HepG2 (cell line): ENCODE results near the gene TMEM129. TPM values are rescaled to one million over a fixed set of nuclear protein-coding genes. Genes with fewer than 3 reads are reported as not detected.

Experiments
- BRD4 ChIP-seq: sonication (generic); formaldehyde crosslinking; IDR thresholded peaks from 2 replicates; pipeline ENCODE4 v1.4.0; 2020; ENCODE audit warnings: missing genetic modification reagents
- BRF2 ChIP-seq: sonication (generic); formaldehyde crosslinking; IDR thresholded peaks from 2 replicates; pipeline ENCODE4 v1.8.1; 2022; ENCODE audit warnings: mild to moderate bottlenecking, missing genetic modification reagents
- EED ChIP-seq: sonication (generic); formaldehyde crosslinking; IDR thresholded peaks from 2 replicates; pipeline ENCODE4 v1.5.0; 2020; ENCODE audit warnings: mild to moderate bottlenecking, missing genetic modification reagents
- KDM4B ChIP-seq: sonication (generic); formaldehyde crosslinking; IDR thresholded peaks from 2 replicates; pipeline ENCODE4 v1.4.0; 2020; ENCODE audit warnings: missing genetic modification reagents
- MTERF4 ChIP-seq: sonication (generic); formaldehyde crosslinking; IDR thresholded peaks from 2 replicates; pipeline ENCODE4 v1.8.0; 2023; ENCODE audit warnings: mild to moderate bottlenecking, missing genetic modification reagents
- NFE2L1 ChIP-seq: sonication (generic); formaldehyde crosslinking; IDR thresholded peaks from 2 replicates; pipeline ENCODE4 v1.4.0; 2020; ENCODE audit warnings: missing genetic modification reagents, mild to moderate bottlenecking, borderline replicate concordance
- NKX3-1 ChIP-seq: sonication (generic); formaldehyde crosslinking; IDR thresholded peaks from 2 replicates; pipeline ENCODE4 v1.5.0; 2020; ENCODE audit warnings: missing genetic modification reagents
- PRPF4 ChIP-seq: fragments of 200-400 bp; formaldehyde crosslinking; IDR thresholded peaks from 2 replicates; pipeline ENCODE4 v1.6.1; 2016; ENCODE audit warnings: low read length, low read depth; ENCODE audit not compliant: poor library complexity, severe bottlenecking
- RBAK ChIP-seq: sonication (generic); formaldehyde crosslinking; IDR thresholded peaks from 2 replicates; pipeline ENCODE4 v1.5.1; 2020; ENCODE audit warnings: mild to moderate bottlenecking, missing genetic modification reagents
- TAF15 ChIP-seq: fragments of 200-400 bp; formaldehyde crosslinking; IDR thresholded peaks from one replicate; pipeline ENCODE4 v1.6.1; 2018; ENCODE audit warnings: mild to moderate bottlenecking, low read depth, low read length; ENCODE audit not compliant: poor library complexity, severe bottlenecking
- USF2 ChIP-seq, 2 experiments: sonication (generic) in 1 of 2; formaldehyde crosslinking in 1 of 2; IDR thresholded peaks; 2 replicates each; pipeline versions ENCODE4 v1.5.1 to v1.6.1; 2011 to 2020; ENCODE audit warnings: borderline replicate concordance in 1 of 2, low read depth in 1 of 2, low read length in 1 of 2, mild to moderate bottlenecking in 1 of 2, missing genetic modification reagents in 1 of 2, moderate library complexity in 1 of 2
- ZEB1 ChIP-seq: IDR thresholded peaks from 2 replicates; pipeline ENCODE4 v1.6.1; 2012; ENCODE audit warnings: mild to moderate bottlenecking, low read depth, inconsistent platforms; ENCODE audit not compliant: insufficient replicate concordance
- ZFP62 ChIP-seq: sonication (generic); formaldehyde crosslinking; IDR thresholded peaks from 2 replicates; pipeline ENCODE4 v1.4.0; 2020; ENCODE audit warnings: missing genetic modification reagents
- ZIK1 ChIP-seq: sonication (generic); formaldehyde crosslinking; IDR thresholded peaks from 2 replicates; pipeline ENCODE4 v1.5.0; 2020; ENCODE audit warnings: mild to moderate bottlenecking, low read depth, missing genetic modification reagents, borderline replicate concordance
- ZNF17 ChIP-seq: sonication (generic); formaldehyde crosslinking; IDR thresholded peaks from 2 replicates; pipeline ENCODE4 v1.5.0; 2020; ENCODE audit warnings: mild to moderate bottlenecking, missing genetic modification reagents
- ZNF260 ChIP-seq: sonication (generic); formaldehyde crosslinking; IDR thresholded peaks from 2 replicates; pipeline ENCODE4 v1.4.0; 2020; ENCODE audit warnings: missing genetic modification reagents, low read depth, mild to moderate bottlenecking, borderline replicate concordance
- ZNF574 ChIP-seq: sonication (generic); formaldehyde crosslinking; IDR thresholded peaks from 2 replicates; pipeline ENCODE4 v1.4.0; 2020; ENCODE audit warnings: missing genetic modification reagents
- ZNF597 ChIP-seq: sonication (generic); formaldehyde crosslinking; IDR thresholded peaks from 2 replicates; pipeline ENCODE4 v1.5.0; 2020; ENCODE audit warnings: missing genetic modification reagents
- ZNF781 ChIP-seq: sonication (generic); formaldehyde crosslinking; IDR thresholded peaks from 2 replicates; pipeline ENCODE4 v1.5.1; 2020; ENCODE audit warnings: borderline replicate concordance, mild to moderate bottlenecking, missing genetic modification reagents; ENCODE audit errors: not compliant biosample characterization
- ZNF879 ChIP-seq: sonication (generic); formaldehyde crosslinking; IDR thresholded peaks from 2 replicates; pipeline ENCODE4 v1.8.1; 2023; ENCODE audit warnings: missing genetic modification reagents
- ZSCAN21 ChIP-seq: sonication (generic); formaldehyde crosslinking; IDR thresholded peaks from 2 replicates; pipeline ENCODE4 v1.8.0; 2022; ENCODE audit warnings: mild to moderate bottlenecking, missing genetic modification reagents, moderate library complexity, borderline replicate concordance
- polyA plus RNA-seq, 8 experiments: library from polyadenylated mRNA; depleted of rRNA in 3 of 8; stranded (reverse) in 7 of 8; unstranded in 1 of 8; fragments of >200 nt; fragmentation: Illumina TruSeq in 4 of 8; extraction: Trizol in 4 of 8; gene quantifications; 2 replicates each; pipeline versions ENCODE4 v1.2.1 to v1.2.3, GENCODE V29; 2011 to 2016; ENCODE audit warnings: low read depth in 4 of 8, missing spikeins in 1 of 8, mixed read lengths in 1 of 8; ENCODE audit not compliant: insufficient read depth in 1 of 8
- total RNA-seq, 5 experiments: library from RNA; depleted of rRNA; stranded (reverse); fragments of >200 nt; fragmentation: Illumina TruSeq; extraction: Trizol; gene quantifications; 2 replicates each; pipeline ENCODE4 v1.2.3, GENCODE V29; 2016; ENCODE audit warnings: low read depth in 1 of 5

Gene TMEM129
- total and polyA plus RNA-seq, 2 of the 13 experiments (the other 11 are each of a cell fraction or from before 2014, with no cell fraction given) = 19.0 to 25.8 TPM

GRCh38 chr4:1721003-1721665, at the start of gene TMEM129, which contains the start of gene TACC3 (continued):
- no peak for TF ChIP-seq ZIK1
- no peak for TF ChIP-seq NKX3-1 (CRISPR knock-in tag)
- TF ChIP-seq RBAK (CRISPR knock-in tag) = no peak
- TF ChIP-seq ZEB1 = peak; percentile 98
- no peak for TF ChIP-seq BRD4
- no peak for TF ChIP-seq EED (CRISPR knock-in tag)
- no peak for TF ChIP-seq USF2 (IDR thresholded peaks at IDR 0.05; ENCODE audit: low read depth, low read length)
- TF ChIP-seq USF2 (CRISPR knock-in tag; IDR thresholded peaks at IDR 0.05; ENCODE audit: borderline replicate concordance) = no peak
- TF ChIP-seq KDM4B (CRISPR knock-in tag) = no peak
- TF ChIP-seq BRF2 (CRISPR knock-in tag) = no peak; the same call in 1 of the 2 replicates
- TF ChIP-seq ZNF781 (CRISPR knock-in tag) = no peak
- TF ChIP-seq MTERF4 = no peak
- no peak for TF ChIP-seq ZNF597
- TF ChIP-seq TAF15 = no peak
- no peak for TF ChIP-seq ZSCAN21 (CRISPR knock-in tag)
- TF ChIP-seq ZNF879 = no peak
- TF ChIP-seq NFE2L1 (CRISPR knock-in tag) = no peak
- TF ChIP-seq ZNF260 = no peak
- no peak for TF ChIP-seq ZFP62
- TF ChIP-seq ZNF17 (CRISPR knock-in tag) = no peak
- no peak for TF ChIP-seq PRPF4
- peak; percentile 92 for TF ChIP-seq ZNF574
